K562 (cell line): ENCODE measurements around the gene CEP89. TPM values are rescaled to one million over a fixed set of nuclear protein-coding genes. Genes with fewer than 3 reads are reported as not detected.

Experiments
- ATAC-seq: fragments of 200-7000 bp; cut with Tn5 transposase; 3 replicates; pipeline ENCODE4 v1.9.1; 2020; ENCODE audit warnings: moderate library complexity
- BruUV-seq: library from RNA; stranded (reverse); fragments of 400-500 nt; replicated peaks from 2 replicates; lab custom pipeline; 2021; lab: Mats Ljungman, UMichigan
- CTCF ChIA-PET: fragments of 300-600 bp; formaldehyde crosslinking; extraction: SDS; loops from one replicate; lab custom pipeline; 2021; ENCODE audit warnings: low intra/inter-chr PET ratio; lab: Yijun Ruan, JAX
- POLR2A ChIA-PET: fragments of 300-600, 350-650 bp; sonication (Branson Sonifier 250); formaldehyde crosslinking; extraction: SDS; loops from one replicate; lab custom pipeline; 2021; ENCODE audit warnings: antibody characterized with exemption, inconsistent platforms; lab: Yijun Ruan, JAX
- DNase-seq, 4 experiments: peaks; one replicate each; pipeline versions ENCODE4 v3.0.0 to v3.0.0-alpha.2; 2011 to 2018; ENCODE audit warnings: low spot score in 3 of 4, mixed read lengths in 3 of 4; ENCODE audit errors: extremely low read depth in 1 of 4
- FAIRE-seq: peaks from 2 replicates; lab custom pipeline; 2011; peaks lifted over from hg19 to GRCh38; lab: Jason Lieb, UNC
- H2AFZ ChIP-seq: 2 replicates; pipeline ENCODE4 v1.6.0; 2011; ENCODE audit warnings: low read depth, low read length, control low read depth, inconsistent platforms
- H3K27ac ChIP-seq: fragments of 200-600 bp; 3 replicates; pipeline ENCODE4 v1.8.0; 2011; ENCODE audit warnings: low read depth, mild to moderate bottlenecking, control low read depth, inconsistent platforms, low read length, moderate library complexity, mixed read lengths; ENCODE audit errors: extremely low read depth
- H3K27me3 ChIP-seq, 2 experiments: fragments of 300-600 bp in 1 of 2; 2 replicates in 1 of 2; 3 replicates in 1 of 2; pipeline versions ENCODE4 v1.6.0 to v1.8.0; 2011; ENCODE audit warnings: inconsistent platforms in 2 of 2, low read length in 2 of 2, mild to moderate bottlenecking in 1 of 2, mixed read lengths in 1 of 2, moderate library complexity in 1 of 2; ENCODE audit not compliant: control insufficient read depth in 2 of 2, insufficient read depth in 2 of 2
- H3K36me3 ChIP-seq: fragments of 300-600 bp; 3 replicates; pipeline ENCODE4 v1.8.0; 2011; ENCODE audit warnings: mild to moderate bottlenecking, low read length, inconsistent platforms; ENCODE audit not compliant: control insufficient read depth, insufficient read depth
- H3K4me1 ChIP-seq, 2 experiments: fragments of 200-600 bp in 1 of 2; replicated peaks in 1 of 2; 2 replicates in 1 of 2; 3 replicates in 1 of 2; pipeline versions ENCODE4 v1.5.1 to v1.8.0; 2011; ENCODE audit warnings: inconsistent platforms in 2 of 2, low read length in 2 of 2, mild to moderate bottlenecking in 1 of 2, mixed read lengths in 1 of 2, moderate library complexity in 1 of 2; ENCODE audit not compliant: control insufficient read depth in 2 of 2, insufficient read depth in 2 of 2
- H3K4me2 ChIP-seq: 2 replicates; pipeline ENCODE4 v1.6.1; 2011; ENCODE audit warnings: low read length, control low read depth, inconsistent platforms, mixed read lengths; ENCODE audit not compliant: insufficient read depth
- H3K4me3 ChIP-seq: fragments of 200-600 bp; sonication (generic), shearing (Covaris generic); 2 replicates; pipeline ENCODE4 v1.5.1; 2016; ENCODE audit warnings: control low read depth, inconsistent platforms
- H3K79me2 ChIP-seq: fragments of 200-600 bp; 3 replicates; pipeline ENCODE4 v1.8.0; 2011; ENCODE audit warnings: low read length, inconsistent platforms; ENCODE audit not compliant: control insufficient read depth, insufficient read depth
- H3K9ac ChIP-seq, 2 experiments: 2 replicates each; pipeline versions ENCODE4 v1.6.0 to v1.6.1; 2011; ENCODE audit warnings: low read depth in 2 of 2, low read length in 2 of 2, control low read depth in 1 of 2, inconsistent platforms in 1 of 2, mild to moderate bottlenecking in 1 of 2, mixed read lengths in 1 of 2; ENCODE audit not compliant: insufficient read depth in 1 of 2
- H3K9me1 ChIP-seq: one replicate; pipeline ENCODE4 v1.6.0; 2011; ENCODE audit warnings: inconsistent platforms, mild to moderate bottlenecking, low read length, moderate library complexity; ENCODE audit not compliant: control insufficient read depth, insufficient read depth
- H3K9me3 ChIP-seq: replicated peaks from 2 replicates; pipeline ENCODE4 v1.5.1; 2011; ENCODE audit warnings: low read depth, low read length, inconsistent platforms; ENCODE audit not compliant: control insufficient read depth, insufficient read depth
- H4K20me1 ChIP-seq: replicated peaks from 2 replicates; pipeline ENCODE4 v1.6.1; 2011; ENCODE audit warnings: low read length, inconsistent platforms, mixed read lengths; ENCODE audit not compliant: control insufficient read depth, insufficient read depth
- ARID2 ChIP-seq: fragments of 450-650 bp; IDR thresholded peaks from 2 replicates; pipeline ENCODE4 v1.6.1; 2017; ENCODE audit warnings: antibody characterized with exemption, mild to moderate bottlenecking
- ASH1L ChIP-seq: fragments of 450-650 bp; IDR thresholded peaks from 2 replicates; pipeline ENCODE4 v1.6.1; 2018; ENCODE audit warnings: borderline replicate concordance, mild to moderate bottlenecking, low read depth; ENCODE audit not compliant: partially characterized antibody
- CREM ChIP-seq: IDR thresholded peaks from 2 replicates; pipeline ENCODE4 v1.6.1; 2014; ENCODE audit warnings: antibody characterized with exemption, low read depth
- GATAD2B ChIP-seq: fragments of 450-650 bp; IDR thresholded peaks from 2 replicates; pipeline ENCODE4 v1.6.1; 2017; ENCODE audit warnings: mild to moderate bottlenecking, borderline replicate concordance
- KAT7 ChIP-seq: sonication (generic); formaldehyde crosslinking; IDR thresholded peaks from 2 replicates; pipeline ENCODE4 v1.8.0; 2022; ENCODE audit warnings: missing genetic modification reagents, mild to moderate bottlenecking, borderline replicate concordance
- KDM2B ChIP-seq: fragments of 250-450 bp; sonication (Bioruptor Pico); IDR thresholded peaks from 2 replicates; pipeline ENCODE4 v1.8.0; 2021; ENCODE audit warnings: mild to moderate bottlenecking, moderate library complexity
- NFIX ChIP-seq: fragments of 250-450 bp; sonication (Bioruptor Pico); IDR thresholded peaks from 2 replicates; pipeline ENCODE4 v1.4.0; 2020; ENCODE audit warnings: low read depth, mild to moderate bottlenecking, moderate library complexity
- POLR2B ChIP-seq: fragments of 450-650 bp; IDR thresholded peaks from 2 replicates; pipeline ENCODE4 v1.6.1; 2018; ENCODE audit warnings: low read depth; ENCODE audit not compliant: partially characterized antibody
- RREB1 ChIP-seq: fragments of 250-450 bp; sonication (Bioruptor Pico); IDR thresholded peaks from 2 replicates; pipeline ENCODE4 v1.4.0; 2020
- SMARCE1 ChIP-seq: fragments of 450-650 bp; IDR thresholded peaks from 2 replicates; pipeline ENCODE4 v1.7.1; 2016; ENCODE audit warnings: mild to moderate bottlenecking
- SP1 ChIP-seq: sonication (generic); formaldehyde crosslinking; IDR thresholded peaks from 2 replicates; pipeline ENCODE4 v1.8.1; 2022; ENCODE audit warnings: mild to moderate bottlenecking, missing genetic modification reagents
- SRSF3 ChIP-seq: fragments of 200-400 bp; formaldehyde crosslinking; IDR thresholded peaks from 2 replicates; pipeline ENCODE4 v1.6.1; 2016; ENCODE audit warnings: mild to moderate bottlenecking, low read length, moderate library complexity; ENCODE audit not compliant: insufficient read depth
- TEAD4 ChIP-seq, 2 experiments: sonication (generic) in 1 of 2; formaldehyde crosslinking in 1 of 2; IDR thresholded peaks; 2 replicates each; pipeline versions ENCODE4 v1.6.1 to v1.8.0; 2012 to 2022; ENCODE audit warnings: borderline replicate concordance in 1 of 2, inconsistent platforms in 1 of 2, low read length in 1 of 2, mild to moderate bottlenecking in 1 of 2, missing genetic modification reagents in 1 of 2
- U2AF2 ChIP-seq: fragments of 200-400 bp; formaldehyde crosslinking; optimal IDR thresholded peaks from 2 replicates; pipeline ENCODE3; 2017; ENCODE audit warnings: low read depth, mild to moderate bottlenecking, low read length
- ZNF184 ChIP-seq: sonication (generic); formaldehyde crosslinking; IDR thresholded peaks from 2 replicates; pipeline ENCODE4 v1.5.0; 2020; ENCODE audit warnings: missing genetic modification reagents
- ZNF197 ChIP-seq: fragments of 200-800 bp; sonication (Bioruptor generic); IDR thresholded peaks from 2 replicates; pipeline ENCODE4 v1.6.1; 2016; ENCODE audit warnings: low read depth, missing genetic modification characterization, missing compliant biosample characterization
- ZNF655 ChIP-seq: fragments of 250-450 bp; sonication (Bioruptor Pico); IDR thresholded peaks from 2 replicates; pipeline ENCODE4 v1.5.0; 2021
- WGBS: fragments of 100-300 bp; shearing (Covaris generic); methylation state at CpG from one replicate; pipeline ENCODE4 v1.1.6; 2016; ENCODE audit warnings: low coverage, mixed read lengths; ENCODE audit not compliant: insufficient coverage; ENCODE audit errors: missing lambda C conversion rate; 5-methylcytosine and 5-hydroxymethylcytosine counted together
- in situ Hi-C: fragments of 300-500 bp; cut with MboI; formaldehyde crosslinking; loops from 4 replicates; pipeline ENCODE4 v1.15.0; 2018; ENCODE audit warnings: inconsistent platforms, mixed read lengths
- intact Hi-C: fragments of 100-400 bp; cut with micrococcal nuclease; formaldehyde crosslinking; loops from 2 replicates; pipeline ENCODE4 v1.14.2; 2022
- polyA plus RNA-seq, 8 experiments: library from polyadenylated mRNA; depleted of rRNA in 4 of 8; stranded (reverse) in 5 of 8; unstranded in 3 of 8; fragments of >200 nt; fragmentation: Nextera tagmentation in 2 of 8; fragmentation: Illumina TruSeq in 1 of 8; extraction: Ambion mirVana in 2 of 8; extraction: Trizol in 1 of 8; gene quantifications; 2 replicates each; pipeline versions ENCODE4 v1.2.1 to v1.2.3, GENCODE V29; 2011 to 2014; ENCODE audit warnings: inconsistent platforms in 1 of 8, missing spikeins in 1 of 8
- total RNA-seq, 7 experiments: library from RNA; depleted of rRNA in 6 of 7; stranded (reverse); fragments of >200 nt in 6 of 7; fragmentation: Illumina TruSeq in 2 of 7; extraction: Trizol in 2 of 7; gene quantifications; 2 replicates each; pipeline versions ENCODE4 v1.2.1 to v1.2.3, GENCODE V29; 2011 to 2021; ENCODE audit warnings: low replicate concordance in 1 of 7

The CEP89 gene
- total and polyA plus RNA-seq, 9 of the 15 experiments (the other 6 are each of a cell fraction or from before 2014, with no cell fraction given): 5.5 to 15.0 (median 7.2) TPM

DNA sequence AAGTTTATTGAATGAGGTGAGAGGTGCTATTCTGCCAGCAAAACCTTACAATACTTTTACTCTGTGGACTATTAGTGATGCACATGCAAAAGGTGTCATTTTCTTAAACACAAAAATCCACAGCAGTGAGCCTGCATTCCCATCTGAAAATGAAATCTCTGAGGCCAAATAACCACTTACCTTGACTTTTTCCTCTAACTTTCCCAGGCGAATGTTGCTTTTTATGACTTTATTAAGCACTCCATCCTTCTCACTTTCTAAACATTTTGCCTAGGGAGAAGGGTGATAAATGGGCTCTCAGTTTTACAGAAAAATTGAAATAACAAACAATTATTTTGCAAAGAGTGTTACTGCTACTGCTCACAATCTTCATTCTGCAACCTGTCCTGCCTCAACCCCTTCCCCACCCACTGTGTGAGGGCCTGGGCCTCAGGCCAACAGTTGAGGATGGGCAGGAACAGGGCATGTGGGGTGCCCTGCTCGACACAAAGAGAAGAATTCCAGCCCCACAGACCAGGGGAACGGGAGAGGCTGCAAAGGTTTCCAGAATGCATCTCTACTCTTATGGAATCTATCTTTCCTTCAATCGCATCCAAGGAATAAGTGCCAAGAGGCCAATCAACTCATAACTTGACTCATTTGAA lies 84.1 kb downstream of the CEP89 start:
- ChIA-PET POLR2A (no interaction called here), CTCF (no interaction called here)
- ATAC-seq: no peak
- no peaks in the 10 kb centered on the region for H3K36me3 ChIP-seq
- DNase-seq: no peak
- H3K27ac ChIP-seq: no peak overlapping the region
- H4K20me1 ChIP-seq: no peaks in the 10 kb centered on the region
- H3K9me1 ChIP-seq: no peaks in the 10 kb centered on the region
- no TSS peak for BruUV-seq
- in situ Hi-C loops (no loop called here), intact Hi-C loops (no loop called here)
- FAIRE-seq: no peak
- H3K79me2 ChIP-seq: no peaks in the 10 kb centered on the region
- no peak overlapping the region for H3K4me2 ChIP-seq
- H2AFZ ChIP-seq: no peak overlapping the region
- WGBS: 7% methylated on average over 4 of the region's 4 CpGs
- H3K27me3 ChIP-seq: no peaks in the 10 kb centered on the region; a peak in 1 of 5 replicates
- no peaks in the 10 kb centered on the region for H3K4me1 ChIP-seq
- H3K4me3 ChIP-seq: no peak overlapping the region
- peaks cover 3% of the 10 kb centered on the region for H3K9me3 ChIP-seq
- no peak overlapping the region for H3K9ac ChIP-seq
- TF ChIP-seq ASH1L: no peak
- TF ChIP-seq NFIX (CRISPR knock-in tag): no peak
- TF ChIP-seq ARID2: no peak
- no peak for TF ChIP-seq GATAD2B
- no peak for TF ChIP-seq ZNF197
- TF ChIP-seq ZNF184 (CRISPR knock-in tag): no peak
- TF ChIP-seq POLR2B: no peak
- no peak for TF ChIP-seq RREB1 (CRISPR knock-in tag)
- no peak for TF ChIP-seq TEAD4 (IDR thresholded peaks at IDR 0.05; ENCODE audit: low read length)
- no peak for TF ChIP-seq TEAD4 (CRISPR knock-in tag; IDR thresholded peaks at IDR 0.05; ENCODE audit: borderline replicate concordance)
- no peak for TF ChIP-seq KDM2B (CRISPR knock-in tag)
- TF ChIP-seq KAT7: no peak
- TF ChIP-seq SMARCE1: no peak
- TF ChIP-seq U2AF2: no peak
- TF ChIP-seq CREM: no peak
- no peak for TF ChIP-seq SP1
- TF ChIP-seq SRSF3: no peak
- no peak for TF ChIP-seq ZNF655 (CRISPR knock-in tag)
